22Rv1 (cell line): ENCODE measurements around the gene KRT6C.
"Not testable (repeated sequence)": the region's sequence is repeated elsewhere in the genome, so short reads cannot be mapped to it uniquely, and the experiment has no call there.

Experiments
- H3K27ac ChIP-seq: fragments of 450-650 bp; 2 replicates; pipeline ENCODE4 v1.5.1; 2017
- ZFX ChIP-seq: fragments of 450-650 bp; IDR thresholded peaks from 2 replicates; pipeline ENCODE4 v1.6.1; 2017; ENCODE audit warnings: antibody characterized with exemption, borderline replicate concordance
- TF ChIP-seq, protein P1 (sequence below): fragments of 450-650 bp; IDR thresholded peaks from 2 replicates; pipeline ENCODE4 v1.5.1; 2017; ENCODE audit warnings: mild to moderate bottlenecking

KRT6C gene

DNA sequence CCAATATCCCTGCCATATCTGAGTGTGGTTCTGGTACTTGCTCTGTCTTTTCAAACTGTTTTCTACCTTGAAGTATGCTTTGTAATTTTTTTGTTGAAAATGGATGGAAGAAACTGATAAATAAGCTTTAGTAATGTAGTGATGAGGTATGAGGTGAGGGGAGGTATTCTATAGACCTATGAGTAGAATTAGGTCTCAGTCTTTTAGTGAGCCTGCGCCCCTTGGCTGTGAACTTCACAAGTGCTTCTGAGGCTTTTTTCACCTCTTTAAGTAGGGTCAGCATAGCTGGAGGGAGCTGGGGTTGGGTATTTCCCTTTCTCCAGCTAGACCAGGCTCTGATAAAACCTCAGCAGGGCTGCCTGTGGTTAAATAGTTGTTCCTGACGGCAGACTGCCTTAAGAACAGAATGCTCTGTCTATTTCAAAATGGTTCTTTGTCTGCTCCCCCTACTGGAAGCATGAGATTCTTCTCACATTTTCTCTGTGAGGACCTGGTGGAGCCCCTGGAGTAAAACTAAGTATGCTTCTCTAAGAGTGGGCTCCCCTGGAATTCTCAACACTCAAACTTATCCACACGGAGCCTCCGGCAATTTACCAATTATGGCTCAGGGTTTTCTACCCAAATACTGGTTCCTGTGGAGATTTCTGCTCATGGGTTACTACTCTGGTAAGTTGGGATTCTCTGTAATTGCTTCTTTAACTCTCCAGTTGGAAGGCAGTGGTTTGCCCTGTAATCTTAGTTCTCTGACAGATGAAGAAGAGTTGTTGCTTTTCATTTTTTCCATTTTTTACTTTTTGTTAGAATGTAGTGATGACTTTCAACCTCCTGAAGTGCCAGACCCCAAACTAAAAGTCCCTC is 33.5 kb upstream of the KRT6C start:
- no peak overlapping the region for H3K27ac ChIP-seq
- no peak for TF ChIP-seq ZFX
- TF ChIP-seq, protein P1, sequence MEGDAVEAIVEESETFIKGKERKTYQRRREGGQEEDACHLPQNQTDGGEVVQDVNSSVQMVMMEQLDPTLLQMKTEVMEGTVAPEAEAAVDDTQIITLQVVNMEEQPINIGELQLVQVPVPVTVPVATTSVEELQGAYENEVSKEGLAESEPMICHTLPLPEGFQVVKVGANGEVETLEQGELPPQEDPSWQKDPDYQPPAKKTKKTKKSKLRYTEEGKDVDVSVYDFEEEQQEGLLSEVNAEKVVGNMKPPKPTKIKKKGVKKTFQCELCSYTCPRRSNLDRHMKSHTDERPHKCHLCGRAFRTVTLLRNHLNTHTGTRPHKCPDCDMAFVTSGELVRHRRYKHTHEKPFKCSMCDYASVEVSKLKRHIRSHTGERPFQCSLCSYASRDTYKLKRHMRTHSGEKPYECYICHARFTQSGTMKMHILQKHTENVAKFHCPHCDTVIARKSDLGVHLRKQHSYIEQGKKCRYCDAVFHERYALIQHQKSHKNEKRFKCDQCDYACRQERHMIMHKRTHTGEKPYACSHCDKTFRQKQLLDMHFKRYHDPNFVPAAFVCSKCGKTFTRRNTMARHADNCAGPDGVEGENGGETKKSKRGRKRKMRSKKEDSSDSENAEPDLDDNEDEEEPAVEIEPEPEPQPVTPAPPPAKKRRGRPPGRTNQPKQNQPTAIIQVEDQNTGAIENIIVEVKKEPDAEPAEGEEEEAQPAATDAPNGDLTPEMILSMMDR = peak; percentile 69

DNA sequence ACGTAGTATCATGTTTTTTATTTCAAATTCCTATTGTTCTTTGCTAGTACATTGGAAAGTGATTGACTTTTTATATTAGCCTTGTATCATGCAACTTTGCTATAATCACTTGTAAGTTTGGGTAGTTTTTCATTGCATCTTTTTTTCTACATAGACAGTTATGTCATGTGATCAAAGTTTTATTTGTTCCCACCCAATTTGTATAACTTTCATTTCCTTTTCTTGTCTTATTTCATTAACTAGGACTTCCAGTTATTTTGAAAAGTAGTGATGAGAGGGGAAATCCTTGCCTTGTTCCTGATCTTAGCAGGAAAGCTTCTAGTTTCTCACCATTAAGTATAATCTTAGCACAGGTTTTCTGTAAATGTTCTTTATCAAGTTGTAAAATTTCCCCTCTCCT is 29.3 kb upstream of the KRT6C start:
- TF ChIP-seq, protein P1 = no peak
- TF ChIP-seq ZFX = no peak
- no peak overlapping the region for H3K27ac ChIP-seq

DNA sequence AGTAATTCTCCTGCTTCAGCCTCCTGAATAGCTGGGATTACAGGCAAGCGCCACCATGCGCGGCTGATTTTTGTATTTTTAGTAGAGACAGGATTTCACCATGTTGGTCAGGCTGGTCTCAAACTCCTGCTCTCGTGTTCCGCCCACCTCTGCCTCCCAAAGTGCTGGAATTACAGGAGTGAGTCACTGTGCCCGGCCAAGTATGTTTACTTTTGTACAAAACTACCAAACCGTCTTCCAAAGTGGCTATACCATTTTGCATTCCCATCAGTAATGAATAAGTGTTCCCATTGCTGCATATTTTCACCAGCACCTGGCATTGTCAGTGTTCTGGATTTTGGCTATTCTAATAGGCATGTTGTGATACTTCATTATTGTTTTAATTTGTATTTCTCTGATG is 27.9 kb upstream of the KRT6C start:
- TF ChIP-seq, protein P1 = no peak
- no peak overlapping the region for H3K27ac ChIP-seq

DNA sequence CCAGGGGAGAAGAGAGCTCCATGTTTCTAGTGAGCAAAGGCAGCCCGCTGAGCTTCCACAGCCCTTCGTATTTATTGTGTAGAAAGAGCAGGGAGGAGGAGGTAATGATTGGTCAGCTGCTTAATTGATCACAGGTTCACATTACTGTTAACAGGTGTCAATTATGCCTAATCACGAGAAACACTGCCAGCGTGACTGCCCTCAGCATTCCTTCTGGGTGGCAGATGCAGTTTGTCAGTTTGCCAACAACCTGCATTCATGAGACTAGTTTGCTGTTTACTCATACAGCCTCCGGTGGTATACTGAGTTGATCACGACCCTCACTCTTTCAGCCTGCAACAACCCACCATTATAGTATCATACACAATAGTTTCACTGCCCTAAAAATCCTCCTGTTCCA is 27.0 kb upstream of the KRT6C start:
- H3K27ac ChIP-seq = not testable (repeated sequence)

DNA sequence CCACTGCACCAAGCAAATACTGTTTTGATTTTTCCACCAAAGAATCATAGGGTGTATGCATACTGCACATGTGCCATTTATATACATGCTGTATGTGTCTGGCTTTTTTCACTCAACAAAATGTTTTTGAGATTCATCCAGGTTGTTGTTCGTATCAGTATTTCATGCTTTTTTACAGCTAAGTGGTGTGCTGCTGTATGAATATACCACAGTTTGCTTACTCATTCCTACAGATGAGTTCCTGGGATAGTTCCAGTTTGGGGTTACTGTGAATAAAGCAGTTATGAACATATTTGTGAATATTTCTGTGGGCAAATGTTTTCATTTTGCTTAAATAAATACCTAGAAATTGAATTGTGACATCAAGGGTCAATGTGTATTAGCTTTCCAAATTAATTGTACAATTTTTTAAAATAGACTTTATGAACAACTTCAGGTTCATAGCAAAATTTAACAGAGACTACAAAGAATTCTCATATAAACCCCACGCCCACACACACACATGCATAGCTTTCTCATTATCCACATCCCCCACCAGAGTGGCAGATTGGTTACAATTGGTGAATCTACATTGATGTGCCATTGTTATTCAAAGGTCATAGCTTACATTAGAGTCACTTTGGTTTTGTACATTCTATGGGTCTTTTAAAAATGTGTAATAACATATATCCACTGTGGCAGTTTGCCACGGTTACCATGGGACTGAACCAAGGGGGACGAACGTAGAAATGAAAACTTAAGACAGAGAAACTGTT is 26.4 kb upstream of the KRT6C start:
- TF ChIP-seq ZFX = no peak
- TF ChIP-seq, protein P1 = no peak
- no peak overlapping the region for H3K27ac ChIP-seq

DNA sequence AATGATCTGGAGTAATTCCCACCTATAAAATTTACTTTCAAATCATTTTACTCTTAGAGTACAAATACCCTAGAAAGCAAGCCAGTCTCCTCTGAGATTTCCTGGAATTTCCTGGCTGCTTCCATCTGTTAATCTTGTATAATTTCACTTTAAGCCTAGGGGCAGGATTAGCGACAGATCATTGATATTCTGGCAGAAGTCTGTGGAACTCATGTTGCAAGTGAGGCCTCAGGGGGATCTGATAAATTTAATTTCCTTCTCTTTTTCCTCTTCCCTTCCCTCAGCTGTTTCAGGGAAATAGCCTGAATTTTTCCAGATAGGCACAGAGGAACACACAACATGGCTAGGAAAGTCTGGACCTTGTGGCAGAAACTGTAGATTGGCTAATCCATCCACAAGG is 25.3 kb upstream of the KRT6C start:
- no peak overlapping the region for H3K27ac ChIP-seq

DNA sequence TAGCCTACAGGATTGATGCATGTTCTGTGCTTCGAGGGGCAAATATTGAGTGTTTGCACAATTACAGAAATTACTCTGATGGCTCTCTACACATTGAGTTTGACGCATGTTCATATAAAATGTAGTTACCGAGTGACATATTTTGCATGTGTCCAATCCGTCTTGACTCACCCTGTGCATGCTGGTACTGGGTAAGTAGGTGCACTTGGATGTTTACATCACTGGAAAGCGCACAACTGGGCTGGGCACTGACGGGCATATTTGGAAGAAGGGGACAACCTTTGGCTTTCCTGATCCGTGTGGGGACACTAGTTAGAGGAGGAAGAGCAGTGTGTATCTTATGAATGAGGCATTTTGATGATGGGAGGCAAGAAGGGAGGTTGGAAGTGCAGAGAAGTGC is 24.4 kb upstream of the KRT6C start:
- no peak for TF ChIP-seq ZFX
- TF ChIP-seq, protein P1 = no peak
- no peak overlapping the region for H3K27ac ChIP-seq

More for the DNA sequence above, 25.3 kb upstream of the KRT6C start:
- TF ChIP-seq, protein P1 = no peak
- no peak for TF ChIP-seq ZFX
